ENCODE results near the gene PTGR3. TPM values are rescaled to one million over a fixed set of nuclear protein-coding genes. Genes with fewer than 3 reads are reported as not detected.

The PTGR3 gene
- total RNA-seq, 2 experiments from 2014 or later = 1.8 to 14.9 TPM

DNA sequence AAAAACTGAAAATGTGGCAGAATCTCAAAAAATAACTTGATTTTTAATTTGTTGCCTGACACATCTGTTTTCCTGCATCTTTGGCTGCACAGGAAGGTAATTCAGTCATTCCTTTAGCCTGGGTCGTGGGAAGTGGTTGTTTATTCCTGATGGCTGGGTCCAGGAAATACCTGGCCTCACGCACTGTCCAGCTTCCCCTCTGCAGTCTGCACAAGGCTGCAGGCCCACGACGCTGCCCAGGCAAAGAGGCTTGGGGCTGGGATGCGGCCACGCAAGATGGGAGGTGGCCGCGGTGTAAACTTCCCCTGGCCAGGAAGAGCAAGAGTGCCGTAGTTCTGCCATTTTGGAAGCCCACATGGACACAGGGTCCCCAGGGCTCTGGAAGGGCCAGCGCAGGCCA is 29.8 kb upstream of the PTGR3 start:
- intact Hi-C loops (cut with micrococcal nuclease; ENCODE audit: unreplicated experiment) = no loop called here
- H3K9me3 ChIP-seq (ENCODE audit: low read length) = no peaks in the 10 kb centered on the region
- no peak for DNase-seq (ENCODE audit: low spot score)
- no peaks in the 10 kb centered on the region for H3K4me1 ChIP-seq (ENCODE audit: insufficient read depth, low read length, poor library complexity, severe bottlenecking)
- H3K79me2 ChIP-seq (ENCODE audit: insufficient read depth, low read depth, low read length) = no peaks in the 10 kb centered on the region
- BruUV-seq (replicated peaks) = no TSS peak
- TF ChIP-seq, protein P1, sequence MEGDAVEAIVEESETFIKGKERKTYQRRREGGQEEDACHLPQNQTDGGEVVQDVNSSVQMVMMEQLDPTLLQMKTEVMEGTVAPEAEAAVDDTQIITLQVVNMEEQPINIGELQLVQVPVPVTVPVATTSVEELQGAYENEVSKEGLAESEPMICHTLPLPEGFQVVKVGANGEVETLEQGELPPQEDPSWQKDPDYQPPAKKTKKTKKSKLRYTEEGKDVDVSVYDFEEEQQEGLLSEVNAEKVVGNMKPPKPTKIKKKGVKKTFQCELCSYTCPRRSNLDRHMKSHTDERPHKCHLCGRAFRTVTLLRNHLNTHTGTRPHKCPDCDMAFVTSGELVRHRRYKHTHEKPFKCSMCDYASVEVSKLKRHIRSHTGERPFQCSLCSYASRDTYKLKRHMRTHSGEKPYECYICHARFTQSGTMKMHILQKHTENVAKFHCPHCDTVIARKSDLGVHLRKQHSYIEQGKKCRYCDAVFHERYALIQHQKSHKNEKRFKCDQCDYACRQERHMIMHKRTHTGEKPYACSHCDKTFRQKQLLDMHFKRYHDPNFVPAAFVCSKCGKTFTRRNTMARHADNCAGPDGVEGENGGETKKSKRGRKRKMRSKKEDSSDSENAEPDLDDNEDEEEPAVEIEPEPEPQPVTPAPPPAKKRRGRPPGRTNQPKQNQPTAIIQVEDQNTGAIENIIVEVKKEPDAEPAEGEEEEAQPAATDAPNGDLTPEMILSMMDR (conservative IDR thresholded peaks at IDR 0.05; ENCODE audit: low read length) = no peak
- ChIA-PET CTCF (ENCODE audit: unreplicated experiment) (no interaction called here), POLR2A (no interaction called here)
- H3K9me2 ChIP-seq (ENCODE audit: insufficient read depth, low read length) = no peaks in the 10 kb centered on the region
- no peaks in the 10 kb centered on the region for H3K36me3 ChIP-seq (ENCODE audit: insufficient read depth, low read length)
- no peak overlapping the region for H3K4me2 ChIP-seq (ENCODE audit: low read length)
- H4K20me1 ChIP-seq (ENCODE audit: insufficient read depth, low read length) = no peaks in the 10 kb centered on the region
- no peak overlapping the region for H3K4me3 ChIP-seq (ENCODE audit: low read depth, low read length, poor library complexity, severe bottlenecking)
- H3K27ac ChIP-seq (ENCODE audit: low read depth, low read length, poor library complexity, severe bottlenecking) = no peak overlapping the region
- H2AFZ ChIP-seq (ENCODE audit: low read length) = no peak overlapping the region

DNA sequence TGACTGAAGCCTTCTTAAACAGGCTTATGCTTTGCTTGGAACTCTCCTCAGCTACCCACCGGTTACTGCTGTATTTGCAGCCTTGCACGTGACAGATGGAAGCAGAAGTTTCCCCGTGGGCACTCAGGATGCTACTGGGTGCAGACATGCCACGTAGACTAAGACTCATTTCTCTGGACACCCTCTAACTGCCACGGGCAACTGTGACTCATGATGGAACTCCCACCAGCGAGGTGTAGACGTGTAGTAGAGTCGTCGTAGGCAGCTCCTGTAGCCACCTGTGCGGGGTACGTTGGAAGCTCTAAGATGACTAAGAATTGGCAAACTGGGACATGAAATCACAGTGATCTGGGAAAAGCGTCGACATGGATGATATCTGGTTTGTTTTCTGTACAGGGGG is 29.2 kb upstream of the PTGR3 start:
- no peak overlapping the region for H2AFZ ChIP-seq (ENCODE audit: low read length)
- no peaks in the 10 kb centered on the region for H3K79me2 ChIP-seq (ENCODE audit: insufficient read depth, low read depth, low read length)
- TF ChIP-seq, protein P1 (conservative IDR thresholded peaks at IDR 0.05; ENCODE audit: low read length) = no peak
- no peak for TF ChIP-seq EZH2phosphoT487 (IDR thresholded peaks at IDR 0.05; ENCODE audit: borderline replicate concordance, low read depth, low read length)
- no peaks in the 10 kb centered on the region for H3K4me1 ChIP-seq (ENCODE audit: insufficient read depth, low read length, poor library complexity, severe bottlenecking)
- no peak overlapping the region for H3K27ac ChIP-seq (ENCODE audit: low read depth, low read length, poor library complexity, severe bottlenecking)
- no peak overlapping the region for H3K4me2 ChIP-seq (ENCODE audit: low read length)
- H3K9me3 ChIP-seq (ENCODE audit: low read length) = no peaks in the 10 kb centered on the region
- intact Hi-C loops (cut with micrococcal nuclease; ENCODE audit: unreplicated experiment) = no loop called here
- H3K9me2 ChIP-seq (ENCODE audit: insufficient read depth, low read length) = no peaks in the 10 kb centered on the region
- H4K20me1 ChIP-seq (ENCODE audit: insufficient read depth, low read length) = no peaks in the 10 kb centered on the region
- CTCF ChIA-PET (ENCODE audit: unreplicated experiment) = no interaction called here
- no peaks in the 10 kb centered on the region for H3K36me3 ChIP-seq (ENCODE audit: insufficient read depth, low read length)
- no peak overlapping the region for H3K4me3 ChIP-seq (ENCODE audit: low read depth, low read length, poor library complexity, severe bottlenecking)
- POLR2A ChIA-PET = no interaction called here
- BruUV-seq (replicated peaks) = no TSS peak
- DNase-seq (ENCODE audit: low spot score) = no peak

DNA sequence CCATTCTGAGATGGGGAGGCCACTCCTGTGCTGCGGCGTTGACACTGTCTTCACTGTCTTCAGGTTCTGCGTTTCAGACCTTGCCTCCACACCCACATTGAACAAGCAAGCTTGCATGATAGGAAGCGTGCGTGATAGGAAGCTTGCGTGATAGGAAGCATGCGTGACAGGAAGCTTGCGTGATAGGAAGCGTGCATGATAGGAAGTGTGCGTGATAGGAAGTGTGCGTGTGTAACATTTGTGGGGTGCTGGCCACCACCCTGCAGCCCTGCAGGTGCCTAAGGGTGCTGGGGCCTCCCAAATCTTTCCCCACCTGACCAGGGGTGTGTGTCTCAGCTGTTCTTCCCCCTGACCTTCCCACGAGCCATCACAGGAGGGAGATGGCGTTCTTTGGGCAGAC is 27.0 kb upstream of the PTGR3 start:
- CTCF ChIA-PET (ENCODE audit: unreplicated experiment) = no interaction called here
- H3K4me1 ChIP-seq (ENCODE audit: insufficient read depth, low read length, poor library complexity, severe bottlenecking) = no peaks in the 10 kb centered on the region

More for the DNA sequence above, 27.0 kb upstream of the PTGR3 start:
- Histone ChIP-seq H2AFZ (ENCODE audit: low read length) (no peak overlapping the region), H3K4me2 (ENCODE audit: low read length) (no peak overlapping the region), H3K79me2 (ENCODE audit: insufficient read depth, low read depth, low read length) (no peaks in the 10 kb centered on the region), H3K4me3 (ENCODE audit: low read depth, low read length, poor library complexity, severe bottlenecking) (no peak overlapping the region), H3K27ac (ENCODE audit: low read depth, low read length, poor library complexity, severe bottlenecking) (no peak overlapping the region), H3K9me3 (ENCODE audit: low read length) (no peaks in the 10 kb centered on the region), H3K36me3 (ENCODE audit: insufficient read depth, low read length) (no peaks in the 10 kb centered on the region), H3K9me2 (ENCODE audit: insufficient read depth, low read length) (no peaks in the 10 kb centered on the region), H4K20me1 (ENCODE audit: insufficient read depth, low read length) (no peaks in the 10 kb centered on the region)
- POLR2A ChIA-PET = no interaction called here
- intact Hi-C loops (cut with micrococcal nuclease; ENCODE audit: unreplicated experiment) = no loop called here
- TF ChIP-seq, protein P1 (conservative IDR thresholded peaks at IDR 0.05; ENCODE audit: low read length) = no peak
- no peak for DNase-seq (ENCODE audit: low spot score)
- BruUV-seq (replicated peaks) = no TSS peak

Data from OCI-LY7 (cell line).